GM12878 (cell line): ENCODE data around the gene SHB.

ENCODE experiments used
- CBFB ChIP-seq: IDR thresholded peaks from 2 replicates; pipeline ENCODE4 v1.6.1; 2016; ENCODE audit warnings: antibody characterized with exemption, low read depth
- RB1 ChIP-seq: fragments of 450-650 bp; formaldehyde crosslinking; IDR thresholded peaks from 2 replicates; pipeline ENCODE4 v1.6.1; 2017; ENCODE audit warnings: mild to moderate bottlenecking, borderline replicate concordance
- SRF ChIP-seq, 2 experiments: IDR thresholded peaks; 2 replicates each; pipeline ENCODE4 v1.6.1; 2011; ENCODE audit warnings: low read depth in 2 of 2, low read length in 2 of 2, mild to moderate bottlenecking in 1 of 2, moderate library complexity in 1 of 2
- YY1 ChIP-seq: IDR thresholded peaks from 2 replicates; pipeline ENCODE4 v1.6.1; 2011; ENCODE audit warnings: low read depth, mild to moderate bottlenecking, low read length
- TF ChIP-seq, protein P1 (sequence below): IDR thresholded peaks from 2 replicates; pipeline ENCODE4 v1.6.1; 2012; ENCODE audit warnings: low read length, inconsistent platforms
- TF ChIP-seq, protein P2 (sequence below), 3 experiments: IDR thresholded peaks in 2 of 3; conservative IDR thresholded peaks in 1 of 3; 2 replicates each; pipeline ENCODE4 v1.5.1; 2011; ENCODE audit warnings: low read depth in 3 of 3, low read length in 3 of 3, mild to moderate bottlenecking in 3 of 3, control low read depth in 2 of 3, moderate library complexity in 2 of 3, inconsistent platforms in 1 of 3, mixed read lengths in 1 of 3; ENCODE audit not compliant: control insufficient read depth in 2 of 3, insufficient read depth in 1 of 3; ENCODE audit errors: extremely low read depth in 1 of 3
- TF ChIP-seq, protein P3 (sequence below): IDR thresholded peaks from 2 replicates; pipeline ENCODE4 v1.6.1; 2012; ENCODE audit warnings: low read depth, low read length, improper control_type of control experiment
- TF ChIP-seq, protein P4 (sequence below): IDR thresholded peaks from 2 replicates; pipeline ENCODE4 v1.6.1; 2011; ENCODE audit warnings: low read depth, mild to moderate bottlenecking, low read length, moderate library complexity, borderline replicate concordance; ENCODE audit errors: extremely low read depth

DNA sequence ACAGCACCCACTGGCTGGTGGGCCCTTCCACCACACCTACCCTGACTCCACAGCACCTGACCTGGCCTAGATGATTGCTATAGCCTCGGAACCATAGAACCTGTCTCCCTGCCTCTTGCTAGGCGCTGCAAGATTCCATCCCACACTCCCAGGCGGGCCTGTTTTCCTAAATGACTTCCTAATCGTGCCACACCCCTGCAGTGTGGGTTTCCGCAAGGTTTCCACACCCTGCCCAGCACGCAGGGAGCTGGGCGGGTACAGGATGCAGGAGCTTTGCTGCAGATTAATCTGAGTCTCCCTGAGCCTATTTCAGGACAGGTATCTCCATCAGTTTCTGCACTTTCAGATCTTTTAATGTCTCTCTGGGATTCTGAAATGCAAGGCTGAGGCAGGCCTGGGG is 62.9 kb downstream of the SHB start:
- no peak for TF ChIP-seq CBFB
- TF ChIP-seq, protein P1, sequence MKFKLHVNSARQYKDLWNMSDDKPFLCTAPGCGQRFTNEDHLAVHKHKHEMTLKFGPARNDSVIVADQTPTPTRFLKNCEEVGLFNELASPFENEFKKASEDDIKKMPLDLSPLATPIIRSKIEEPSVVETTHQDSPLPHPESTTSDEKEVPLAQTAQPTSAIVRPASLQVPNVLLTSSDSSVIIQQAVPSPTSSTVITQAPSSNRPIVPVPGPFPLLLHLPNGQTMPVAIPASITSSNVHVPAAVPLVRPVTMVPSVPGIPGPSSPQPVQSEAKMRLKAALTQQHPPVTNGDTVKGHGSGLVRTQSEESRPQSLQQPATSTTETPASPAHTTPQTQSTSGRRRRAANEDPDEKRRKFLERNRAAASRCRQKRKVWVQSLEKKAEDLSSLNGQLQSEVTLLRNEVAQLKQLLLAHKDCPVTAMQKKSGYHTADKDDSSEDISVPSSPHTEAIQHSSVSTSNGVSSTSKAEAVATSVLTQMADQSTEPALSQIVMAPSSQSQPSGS = no peak
- TF ChIP-seq SRF (IDR thresholded peaks at IDR 0.05; ENCODE audit: low read depth in 2 of 2, low read length in 2 of 2) = no peak
- TF ChIP-seq, protein P2, sequence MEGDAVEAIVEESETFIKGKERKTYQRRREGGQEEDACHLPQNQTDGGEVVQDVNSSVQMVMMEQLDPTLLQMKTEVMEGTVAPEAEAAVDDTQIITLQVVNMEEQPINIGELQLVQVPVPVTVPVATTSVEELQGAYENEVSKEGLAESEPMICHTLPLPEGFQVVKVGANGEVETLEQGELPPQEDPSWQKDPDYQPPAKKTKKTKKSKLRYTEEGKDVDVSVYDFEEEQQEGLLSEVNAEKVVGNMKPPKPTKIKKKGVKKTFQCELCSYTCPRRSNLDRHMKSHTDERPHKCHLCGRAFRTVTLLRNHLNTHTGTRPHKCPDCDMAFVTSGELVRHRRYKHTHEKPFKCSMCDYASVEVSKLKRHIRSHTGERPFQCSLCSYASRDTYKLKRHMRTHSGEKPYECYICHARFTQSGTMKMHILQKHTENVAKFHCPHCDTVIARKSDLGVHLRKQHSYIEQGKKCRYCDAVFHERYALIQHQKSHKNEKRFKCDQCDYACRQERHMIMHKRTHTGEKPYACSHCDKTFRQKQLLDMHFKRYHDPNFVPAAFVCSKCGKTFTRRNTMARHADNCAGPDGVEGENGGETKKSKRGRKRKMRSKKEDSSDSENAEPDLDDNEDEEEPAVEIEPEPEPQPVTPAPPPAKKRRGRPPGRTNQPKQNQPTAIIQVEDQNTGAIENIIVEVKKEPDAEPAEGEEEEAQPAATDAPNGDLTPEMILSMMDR (IDR thresholded peaks at IDR 0.05 in 2 of 3, conservative IDR thresholded peaks at IDR 0.05 in 1 of 3; ENCODE audit: control insufficient read depth in 2 of 3, extremely low read depth in 1 of 3, insufficient read depth in 1 of 3, low read depth in 3 of 3, low read length in 3 of 3) = no peak
- TF ChIP-seq, protein P3, sequence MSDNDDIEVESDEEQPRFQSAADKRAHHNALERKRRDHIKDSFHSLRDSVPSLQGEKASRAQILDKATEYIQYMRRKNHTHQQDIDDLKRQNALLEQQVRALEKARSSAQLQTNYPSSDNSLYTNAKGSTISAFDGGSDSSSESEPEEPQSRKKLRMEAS = no peak
- TF ChIP-seq YY1 = no peak
- TF ChIP-seq, protein P4, sequence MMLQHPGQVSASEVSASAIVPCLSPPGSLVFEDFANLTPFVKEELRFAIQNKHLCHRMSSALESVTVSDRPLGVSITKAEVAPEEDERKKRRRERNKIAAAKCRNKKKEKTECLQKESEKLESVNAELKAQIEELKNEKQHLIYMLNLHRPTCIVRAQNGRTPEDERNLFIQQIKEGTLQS = no peak
- TF ChIP-seq RB1 = no peak
